Liver (tissue), 9 donors: Measurements from ENCODE around the gene SLC9C1. TPM values are rescaled to one million over a fixed set of nuclear protein-coding genes. Genes with fewer than 3 reads are reported as not detected.

Experiments
- DNase-seq: peaks from one replicate; pipeline ENCODE4 v3.0.0-alpha.2; 2017; ENCODE audit warnings: low spot score
- H3K27ac ChIP-seq, 2 donors: one replicate each; pipeline ENCODE4 v1.7.0; 2013; ENCODE audit warnings: inconsistent platforms in 2 of 2, low read length in 2 of 2, control low read depth in 1 of 2, low read depth in 1 of 2, mild to moderate bottlenecking in 1 of 2
- H3K27me3 ChIP-seq, 4 donors: one replicate each; pipeline versions ENCODE4 v1.6.1 to v1.7.0; 2013; ENCODE audit warnings: low read length in 3 of 4, inconsistent platforms in 1 of 4, mild to moderate bottlenecking in 1 of 4, moderate library complexity in 1 of 4; ENCODE audit not compliant: control insufficient read depth in 4 of 4, insufficient read depth in 4 of 4
- H3K36me3 ChIP-seq, 4 donors: one replicate each; pipeline versions ENCODE4 v1.6.1 to v1.7.0; 2013; ENCODE audit warnings: low read length in 3 of 4, mild to moderate bottlenecking in 3 of 4, low read depth in 1 of 4, moderate library complexity in 1 of 4; ENCODE audit not compliant: control insufficient read depth in 4 of 4, insufficient read depth in 3 of 4
- H3K4me1 ChIP-seq, 4 donors: one replicate each; pipeline versions ENCODE4 v1.6.1 to v1.7.0; 2013; ENCODE audit warnings: low read length in 3 of 4, mild to moderate bottlenecking in 3 of 4, moderate library complexity in 1 of 4; ENCODE audit not compliant: control insufficient read depth in 4 of 4, insufficient read depth in 4 of 4
- H3K4me3 ChIP-seq, 3 donors: one replicate each; pipeline versions ENCODE4 v1.6.1 to v1.7.0; 2013; ENCODE audit warnings: low read length in 3 of 3, control low read depth in 1 of 3, low read depth in 1 of 3, mild to moderate bottlenecking in 1 of 3
- H3K9ac ChIP-seq, 2 donors: one replicate each; pipeline ENCODE4 v1.7.0; 2013; ENCODE audit warnings: low read length in 2 of 2, mild to moderate bottlenecking in 2 of 2, moderate library complexity in 2 of 2, control low read depth in 1 of 2, low read depth in 1 of 2
- H3K9me3 ChIP-seq, 4 donors: one replicate each; pipeline versions ENCODE4 v1.6.1 to v1.7.0; 2013; ENCODE audit warnings: low read length in 3 of 4; ENCODE audit not compliant: control insufficient read depth in 4 of 4
- ATF3 ChIP-seq: IDR thresholded peaks from 2 replicates; pipeline ENCODE4 v1.6.1; 2016; ENCODE audit warnings: antibody characterized with exemption
- CTCF ChIP-seq: fragments of 150-350 bp; IDR thresholded peaks from 2 replicates; pipeline ENCODE4 v1.5.1; 2017; ENCODE audit warnings: improper control_type of control experiment, low read depth, low read length; ENCODE audit not compliant: missing input control
- EGR1 ChIP-seq, 2 donors: IDR thresholded peaks; 2 replicates each; pipeline ENCODE4 v1.6.1; 2016 to 2018; ENCODE audit warnings: antibody characterized with exemption in 2 of 2, low read depth in 2 of 2
- FOXA1 ChIP-seq: IDR thresholded peaks from 2 replicates; pipeline ENCODE4 v1.6.1; 2016; ENCODE audit warnings: antibody characterized with exemption
- FOXA2 ChIP-seq: IDR thresholded peaks from 2 replicates; pipeline ENCODE4 v1.6.1; 2016; ENCODE audit warnings: antibody characterized with exemption
- GABPA ChIP-seq, 2 donors: IDR thresholded peaks in 1 of 2; conservative IDR thresholded peaks in 1 of 2; 2 replicates each; pipeline ENCODE4 v1.6.1; 2016; ENCODE audit warnings: antibody characterized with exemption in 2 of 2, mild to moderate bottlenecking in 1 of 2, moderate library complexity in 1 of 2
- HNF4A ChIP-seq, 2 donors: conservative IDR thresholded peaks; 2 replicates each; pipeline ENCODE4 v1.6.1; 2016; ENCODE audit warnings: antibody characterized with exemption in 2 of 2, mild to moderate bottlenecking in 2 of 2
- HNF4G ChIP-seq: IDR thresholded peaks from 2 replicates; pipeline ENCODE4 v1.6.1; 2016; ENCODE audit warnings: antibody characterized with exemption
- JUND ChIP-seq, 2 donors: IDR thresholded peaks; 2 replicates each; pipeline ENCODE4 v1.6.1; 2016; ENCODE audit warnings: antibody characterized with exemption in 2 of 2
- MAX ChIP-seq: IDR thresholded peaks from 2 replicates; pipeline ENCODE4 v1.6.1; 2016; ENCODE audit warnings: antibody characterized with exemption
- NR2F2 ChIP-seq: IDR thresholded peaks from 2 replicates; pipeline ENCODE4 v1.6.1; 2016; ENCODE audit warnings: antibody characterized with exemption
- RAD21 ChIP-seq, 2 donors: IDR thresholded peaks; 2 replicates each; pipeline ENCODE4 v1.6.1; 2016; ENCODE audit warnings: antibody characterized with exemption in 2 of 2, mild to moderate bottlenecking in 2 of 2
- REST ChIP-seq: IDR thresholded peaks from 2 replicates; pipeline ENCODE4 v1.6.1; 2016; ENCODE audit warnings: antibody characterized with exemption, mild to moderate bottlenecking
- RXRA ChIP-seq, 2 donors: IDR thresholded peaks; 2 replicates each; pipeline ENCODE4 v1.6.1; 2017 to 2018; ENCODE audit warnings: antibody characterized with exemption in 2 of 2, mild to moderate bottlenecking in 1 of 2
- SP1 ChIP-seq: IDR thresholded peaks from 2 replicates; pipeline ENCODE4 v1.6.1; 2018; ENCODE audit warnings: antibody characterized with exemption, mild to moderate bottlenecking
- TAF1 ChIP-seq: conservative IDR thresholded peaks from 2 replicates; pipeline ENCODE4 v1.6.1; 2016; ENCODE audit warnings: antibody characterized with exemption, mild to moderate bottlenecking
- YY1 ChIP-seq: IDR thresholded peaks from 2 replicates; pipeline ENCODE4 v1.6.1; 2016; ENCODE audit warnings: antibody characterized with exemption, mild to moderate bottlenecking
- ZBTB33 ChIP-seq: IDR thresholded peaks from 2 replicates; pipeline ENCODE4 v1.6.1; 2016; ENCODE audit warnings: antibody characterized with exemption
- WGBS: extraction: QIAGEN DNeasy Blood & Tissue Kit; methylation state at CpG from one replicate; pipeline ENCODE4 v1.1.7; 2013; 5-methylcytosine and 5-hydroxymethylcytosine counted together
- polyA plus RNA-seq, 2 donors: library from polyadenylated mRNA; stranded (reverse) in 1 of 2; unstranded in 1 of 2; fragments of 200-250 nt in 1 of 2; fragments of >200 nt in 1 of 2; fragmentation: Nextera tagmentation in 1 of 2; extraction: Ambion mirVana in 1 of 2; gene quantifications; one replicate each; pipeline versions ENCODE4 v1.2.1 to v1.2.3, GENCODE V29; 2013 to 2015
- total RNA-seq, 2 donors: library from RNA; depleted of rRNA; stranded (reverse); fragments of >200 nt; gene quantifications; one replicate each; pipeline ENCODE4 v1.2.3, GENCODE V29; 2014
- donor health status: healthy.
- donor health status: healthy.
- donor health status: healthy.
- donor health status: healthy.
- donor health status: healthy.

The SLC9C1 gene
- total and polyA plus RNA-seq, 4 donors = 0.28 TPM; not detected in 3

- H3K4me1 ChIP-seq = no peaks in the 10 kb centered on the region
- no peak for DNase-seq
- no peaks in the 10 kb centered on the region for H3K36me3 ChIP-seq
- H3K9ac ChIP-seq = no peak overlapping the region
- no peak overlapping the region for H3K27ac ChIP-seq
- TF ChIP-seq HNF4G (no peak), RXRA (IDR thresholded peaks at IDR 0.05) (no peak), GABPA (IDR thresholded peaks at IDR 0.05 in 1 of 2, conservative IDR thresholded peaks at IDR 0.05 in 1 of 2) (no peak), REST (no peak), CTCF (no peak), FOXA2 (no peak), TAF1 (no peak), HNF4A (conservative IDR thresholded peaks at IDR 0.05) (no peak), ATF3 (no peak), RAD21 (IDR thresholded peaks at IDR 0.05) (no peak), SP1 (no peak), ZBTB33 (no peak), YY1 (no peak), EGR1 (IDR thresholded peaks at IDR 0.05; ENCODE audit: low read depth in 2 of 2) (no peak), JUND (IDR thresholded peaks at IDR 0.05) (no peak), MAX (no peak), FOXA1 (no peak), NR2F2 (no peak)
- peaks cover 0 to 2% (median 0%) of the 10 kb centered on the region in 4 donors for H3K27me3 ChIP-seq
- H3K9me3 ChIP-seq = no peaks in the 10 kb centered on the region
- no peak overlapping the region for H3K4me3 ChIP-seq
- 56% methylated on average over 2 of the region's 2 CpGs for WGBS
Observed at GRCh38 chr3:112247350-112247749, 46.7 kb downstream of the SLC9C1 start.
